Neural cell (in vitro differentiated cells): Measurements from ENCODE around the gene FBXO34. TPM values are rescaled to one million over a fixed set of nuclear protein-coding genes. Genes with fewer than 3 reads are reported as not detected.

Experiments
- H2AFZ ChIP-seq: fragments of 200-600, 300-800 bp; sonication (generic), shearing (Covaris generic); 2 replicates; pipeline ENCODE4 v1.6.0; 2014; ENCODE audit warnings: low read depth, mild to moderate bottlenecking, antibody characterized with exemption, low read length, moderate library complexity
- H3F3A ChIP-seq: fragments of 200-600 bp; shearing (Covaris generic); 2 replicates; pipeline ENCODE4 v1.6.1; 2016; ENCODE audit warnings: mild to moderate bottlenecking, moderate library complexity, mixed read lengths, antibody characterized with exemption, low read length; ENCODE audit not compliant: insufficient read depth, poor library complexity, severe bottlenecking
- H3K27ac ChIP-seq: fragments of 200-600, 300-800 bp; sonication (generic), shearing (Covaris generic); 2 replicates; pipeline ENCODE4 v1.5.1; 2014; ENCODE audit warnings: mild to moderate bottlenecking, low read length, moderate library complexity
- H3K27me3 ChIP-seq: fragments of 300-800, 200-600 bp; sonication (generic), shearing (Covaris generic); 2 replicates; pipeline ENCODE4 v1.6.0; 2014; ENCODE audit warnings: mild to moderate bottlenecking, low read depth, low read length, moderate library complexity; ENCODE audit not compliant: insufficient read depth
- H3K36me3 ChIP-seq: fragments of 300-800, 200-600 bp; sonication (generic), shearing (Covaris generic); 2 replicates; pipeline ENCODE4 v1.5.1; 2014; ENCODE audit warnings: mild to moderate bottlenecking, antibody characterized with exemption, low read length, moderate library complexity; ENCODE audit not compliant: insufficient read depth
- H3K4me2 ChIP-seq: fragments of 300-800, 200-600 bp; sonication (generic), shearing (Covaris generic); 2 replicates; pipeline ENCODE4 v1.6.0; 2014; ENCODE audit warnings: mild to moderate bottlenecking, low read length
- H3K4me3 ChIP-seq: fragments of 300-800, 200-600 bp; sonication (generic), shearing (Covaris generic); 2 replicates; pipeline ENCODE4 v1.5.1; 2014; ENCODE audit warnings: mild to moderate bottlenecking, low read length, moderate library complexity
- H3K79me2 ChIP-seq: fragments of 200-600 bp; shearing (Covaris generic); replicated peaks from 2 replicates; pipeline ENCODE4 v1.6.0; 2014; ENCODE audit warnings: mild to moderate bottlenecking, low read length, moderate library complexity; ENCODE audit not compliant: insufficient read depth
- H3K9ac ChIP-seq: fragments of 300-800, 200-600 bp; sonication (generic), shearing (Covaris generic); 2 replicates; pipeline ENCODE4 v1.6.1; 2016; ENCODE audit warnings: mild to moderate bottlenecking, low read length, mixed read lengths
- H3K9me2 ChIP-seq: fragments of 200-600 bp; shearing (Covaris generic); 2 replicates; pipeline ENCODE4 v1.6.1; 2016; ENCODE audit warnings: mild to moderate bottlenecking, low read length, mixed read lengths; ENCODE audit not compliant: insufficient read depth
- H3K9me3 ChIP-seq: fragments of 200-600, 300-800 bp; sonication (generic), shearing (Covaris generic); 2 replicates; pipeline ENCODE4 v1.6.1; 2016; ENCODE audit warnings: mild to moderate bottlenecking, mixed run types, low read length, moderate library complexity, mixed read lengths
- H4K20me1 ChIP-seq: fragments of 200-600 bp; shearing (Covaris generic); 2 replicates; pipeline ENCODE4 v1.6.1; 2016; ENCODE audit warnings: mild to moderate bottlenecking, mixed run types; ENCODE audit not compliant: insufficient read depth
- CTCF ChIP-seq: fragments of 450-650 bp; IDR thresholded peaks from 2 replicates; pipeline ENCODE4 v1.5.1; 2014; ENCODE audit warnings: antibody characterized with exemption, mild to moderate bottlenecking, moderate library complexity; ENCODE audit not compliant: poor library complexity, severe bottlenecking
- EP300 ChIP-seq: fragments of 450-650 bp; conservative IDR thresholded peaks from 2 replicates; pipeline ENCODE4 v1.6.1; 2014; ENCODE audit warnings: antibody characterized with exemption, mild to moderate bottlenecking, moderate library complexity; ENCODE audit not compliant: poor library complexity, severe bottlenecking
- EZH2 ChIP-seq: fragments of 200-600, 300-800 bp; shearing (Covaris generic), sonication (generic); IDR thresholded peaks from 2 replicates; pipeline ENCODE4 v1.6.1; 2014; ENCODE audit warnings: antibody characterized with exemption, low read length, borderline replicate concordance, mild to moderate bottlenecking; ENCODE audit not compliant: insufficient read depth, poor library complexity, severe bottlenecking
- MXI1 ChIP-seq: fragments of 450-650 bp; conservative IDR thresholded peaks from 2 replicates; pipeline ENCODE4 v1.6.1; 2014; ENCODE audit warnings: antibody characterized with exemption, mild to moderate bottlenecking; ENCODE audit not compliant: poor library complexity, severe bottlenecking
- POLR2AphosphoS5 ChIP-seq: IDR thresholded peaks from 2 replicates; pipeline ENCODE4 v1.6.1; 2012
- RAD21 ChIP-seq: fragments of 450-650 bp; conservative IDR thresholded peaks from 2 replicates; pipeline ENCODE4 v1.6.1; 2014; ENCODE audit warnings: antibody characterized with exemption, mild to moderate bottlenecking, moderate library complexity
- REST ChIP-seq: IDR thresholded peaks from 2 replicates; pipeline ENCODE4 v1.6.1; 2012; ENCODE audit warnings: borderline replicate concordance
- TAF1 ChIP-seq: IDR thresholded peaks from 2 replicates; pipeline ENCODE4 v1.6.1; 2012; ENCODE audit warnings: low read depth
- polyA plus RNA-seq: library from polyadenylated mRNA; depleted of rRNA; stranded (reverse); fragments of >200 nt; gene quantifications from 2 replicates; pipeline ENCODE4 v1.2.3, GENCODE V29; 2014

The FBXO34 gene
- polyA plus RNA-seq, 1 donor from 2014 or later, result 34.2 TPM

GRCh38 chr14:55254581-55254980, 16.6 kb upstream of the FBXO34 start:
- no peaks in the 10 kb centered on the region for H3K79me2 ChIP-seq
- H3F3A ChIP-seq, result no peaks in the 10 kb centered on the region
- H3K9ac ChIP-seq, result no peak overlapping the region
- H3K9me3 ChIP-seq, result no peaks in the 10 kb centered on the region
- H3K36me3 ChIP-seq, result no peaks in the 10 kb centered on the region
- no peak overlapping the region for H3K27ac ChIP-seq
- no peak overlapping the region for H3K4me3 ChIP-seq
- no peak overlapping the region for H2AFZ ChIP-seq
- H3K9me2 ChIP-seq, result no peaks in the 10 kb centered on the region
- no peak for TF ChIP-seq POLR2AphosphoS5
- no peak overlapping the region for H3K4me2 ChIP-seq
- no peaks in the 10 kb centered on the region for H3K27me3 ChIP-seq
- no peaks in the 10 kb centered on the region for H4K20me1 ChIP-seq

- no peaks in the 10 kb centered on the region for H3K79me2 ChIP-seq
- H2AFZ ChIP-seq, result no peak overlapping the region
- no peaks in the 10 kb centered on the region for H3K9me3 ChIP-seq
- no peaks in the 10 kb centered on the region for H3K9me2 ChIP-seq
- H3K4me2 ChIP-seq, result no peak overlapping the region
- no peak overlapping the region for H3K4me3 ChIP-seq
- no peak overlapping the region for H3K27ac ChIP-seq
- H3K36me3 ChIP-seq, result no peaks in the 10 kb centered on the region
- H3F3A ChIP-seq, result no peaks in the 10 kb centered on the region
- no peaks in the 10 kb centered on the region for H4K20me1 ChIP-seq
- TF ChIP-seq RAD21, result no peak
- no peak for TF ChIP-seq REST
- TF ChIP-seq CTCF, result no peak
- TF ChIP-seq TAF1, result no peak
- TF ChIP-seq EP300, result no peak
- TF ChIP-seq POLR2AphosphoS5, result no peak
- no peak overlapping the region for H3K9ac ChIP-seq
- H3K27me3 ChIP-seq, result no peaks in the 10 kb centered on the region
Measured at GRCh38 chr14:55255979-55256378, 15.2 kb upstream of the FBXO34 start.

- H3K9me2 ChIP-seq, result no peaks in the 10 kb centered on the region
- H3K79me2 ChIP-seq, result no peaks in the 10 kb centered on the region
- no peak overlapping the region for H3K27ac ChIP-seq
- no peaks in the 10 kb centered on the region for H3K27me3 ChIP-seq
- no peaks in the 10 kb centered on the region for H4K20me1 ChIP-seq
- no peaks in the 10 kb centered on the region for H3K36me3 ChIP-seq
- no peaks in the 10 kb centered on the region for H3F3A ChIP-seq
- TF ChIP-seq CTCF, result no peak
- TF ChIP-seq POLR2AphosphoS5, result no peak
- TF ChIP-seq EZH2, result no peak
- no peak for TF ChIP-seq MXI1
- TF ChIP-seq RAD21, result no peak
- no peak overlapping the region for H2AFZ ChIP-seq
- H3K4me2 ChIP-seq, result no peak overlapping the region
- H3K4me3 ChIP-seq, result no peak overlapping the region
- H3K9ac ChIP-seq, result no peak overlapping the region
- H3K9me3 ChIP-seq, result no peaks in the 10 kb centered on the region
Measured at GRCh38 chr14:55256586-55256985, 14.6 kb upstream of the FBXO34 start.
